Measurements from ENCODE around the gene PDIA2.

PDIA2 gene

DNA sequence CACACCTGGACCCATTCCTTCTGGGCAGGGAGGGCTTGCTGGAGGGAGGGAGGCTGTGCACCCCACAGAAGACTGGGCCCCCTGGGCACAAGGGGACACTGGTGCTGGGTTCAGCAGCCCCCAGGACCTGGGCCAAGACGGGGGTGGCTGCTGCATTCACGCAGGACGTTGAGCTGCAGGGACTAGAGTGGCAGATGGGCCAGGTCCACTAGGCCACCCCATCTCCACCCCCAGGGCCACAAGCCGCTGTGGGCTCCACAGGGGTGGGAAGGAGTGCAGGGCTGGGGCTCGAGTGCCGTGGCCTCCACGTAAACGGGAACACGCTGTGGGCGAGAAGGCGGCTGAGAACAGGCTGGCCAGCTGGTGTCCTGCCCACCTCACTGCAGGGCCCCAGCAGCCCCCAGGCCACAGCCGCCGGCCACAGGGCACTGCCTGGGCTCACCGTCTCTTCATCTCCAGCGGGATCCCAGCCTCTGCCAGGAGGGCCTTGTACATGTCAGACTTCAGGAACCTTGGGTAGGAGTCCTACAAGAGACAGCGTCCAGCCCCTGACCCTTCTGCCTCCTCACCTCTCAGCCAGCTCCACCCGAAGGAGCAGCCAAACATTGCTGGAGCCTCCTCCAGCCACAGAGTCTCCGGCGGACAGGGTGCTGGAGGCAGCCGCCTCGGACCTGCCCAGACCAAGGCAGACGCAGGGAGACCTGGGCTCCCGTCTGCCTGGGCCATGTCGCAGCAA is 13.7 kb upstream of the PDIA2 start:
- no peaks in the 10 kb centered on the region for H3K9me3 ChIP-seq (ENCODE audit: control insufficient read depth in 5 of 5, low read length in 5 of 5)
- no peak overlapping the region for H3K9ac ChIP-seq (ENCODE audit: low read length in 5 of 5)
- H3K27me3 ChIP-seq (ENCODE audit: control insufficient read depth in 5 of 5, insufficient read depth in 4 of 5, low read length in 5 of 5) = peaks cover 0 to 3% (median 0%) of the 10 kb centered on the region in 5 donors
- H3K36me3 ChIP-seq (ENCODE audit: control insufficient read depth in 5 of 5, insufficient read depth in 5 of 5, low read length in 5 of 5) = peaks cover 0 to 15% (median 12%) of the 10 kb centered on the region in 5 donors
- H3K27ac ChIP-seq (ENCODE audit: low read depth, low read length) = no peak overlapping the region
- peaks cover 0 to 34% (median 22%) of the 10 kb centered on the region in 5 donors for H3K4me1 ChIP-seq (ENCODE audit: control insufficient read depth in 5 of 5, insufficient read depth in 5 of 5, low read length in 5 of 5)
- H3K4me3 ChIP-seq (ENCODE audit: low read depth in 1 of 5, low read length in 5 of 5) = no peak overlapping the region

DNA sequence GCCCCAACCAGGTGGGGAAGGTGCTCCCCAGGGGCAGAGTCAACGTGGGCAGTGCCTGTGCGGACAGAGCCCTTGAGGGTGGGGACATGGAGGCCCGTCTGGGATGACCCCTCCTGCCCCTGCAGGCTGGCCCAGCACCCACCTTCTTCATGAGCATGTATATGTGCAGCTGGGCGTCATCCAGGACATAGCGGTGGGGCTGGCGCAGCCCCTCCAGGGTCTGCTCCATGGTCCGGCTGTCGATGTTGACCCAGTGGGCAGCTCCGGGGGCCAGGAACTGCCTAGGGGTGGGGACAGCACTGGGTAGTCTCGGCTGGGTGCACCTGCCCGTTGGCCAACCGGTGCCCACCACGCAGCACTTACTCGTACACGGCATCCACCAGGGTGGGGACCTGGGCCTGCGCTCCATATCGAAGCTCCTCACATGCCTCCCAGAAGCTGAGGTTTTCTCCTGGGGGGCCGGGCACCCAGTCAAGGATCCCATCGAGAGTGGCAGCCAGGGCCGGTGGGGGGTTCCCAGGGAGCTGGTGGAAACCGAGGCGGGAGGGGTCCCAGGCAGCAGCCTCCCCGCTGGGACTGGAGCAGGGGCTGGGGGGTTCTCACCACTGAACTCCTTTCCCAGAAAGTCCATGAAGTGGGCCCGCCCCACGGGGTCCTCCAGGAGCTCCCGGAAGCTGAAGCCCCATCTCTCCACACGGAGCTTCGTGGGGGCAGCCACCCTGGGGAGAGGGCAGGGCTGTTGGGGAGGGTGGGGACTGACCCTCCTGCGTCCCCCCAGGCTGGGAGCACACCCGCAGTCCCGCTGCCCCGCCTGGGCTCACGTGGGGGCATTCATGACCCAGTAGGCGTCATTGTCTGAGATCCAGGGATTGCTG is 12.3 kb upstream of the PDIA2 start:
- no peaks in the 10 kb centered on the region for H3K9me3 ChIP-seq (ENCODE audit: control insufficient read depth in 5 of 5, low read length in 5 of 5)
- H3K9ac ChIP-seq (ENCODE audit: low read length in 5 of 5) = no peak overlapping the region
- H3K4me1 ChIP-seq (ENCODE audit: control insufficient read depth in 5 of 5, insufficient read depth in 5 of 5, low read length in 5 of 5) = peaks cover 0 to 33% (median 19%) of the 10 kb centered on the region in 5 donors
- H3K4me3 ChIP-seq (ENCODE audit: low read depth in 1 of 5, low read length in 5 of 5) = no peak overlapping the region
- peaks cover 0 to 9% (median 0%) of the 10 kb centered on the region in 5 donors for H3K27me3 ChIP-seq (ENCODE audit: control insufficient read depth in 5 of 5, insufficient read depth in 4 of 5, low read length in 5 of 5)
- H3K36me3 ChIP-seq (ENCODE audit: control insufficient read depth in 5 of 5, insufficient read depth in 5 of 5, low read length in 5 of 5) = peaks cover 0 to 2% (median 0%) of the 10 kb centered on the region in 5 donors
- H3K27ac ChIP-seq (ENCODE audit: low read depth, low read length) = no peak overlapping the region

DNA sequence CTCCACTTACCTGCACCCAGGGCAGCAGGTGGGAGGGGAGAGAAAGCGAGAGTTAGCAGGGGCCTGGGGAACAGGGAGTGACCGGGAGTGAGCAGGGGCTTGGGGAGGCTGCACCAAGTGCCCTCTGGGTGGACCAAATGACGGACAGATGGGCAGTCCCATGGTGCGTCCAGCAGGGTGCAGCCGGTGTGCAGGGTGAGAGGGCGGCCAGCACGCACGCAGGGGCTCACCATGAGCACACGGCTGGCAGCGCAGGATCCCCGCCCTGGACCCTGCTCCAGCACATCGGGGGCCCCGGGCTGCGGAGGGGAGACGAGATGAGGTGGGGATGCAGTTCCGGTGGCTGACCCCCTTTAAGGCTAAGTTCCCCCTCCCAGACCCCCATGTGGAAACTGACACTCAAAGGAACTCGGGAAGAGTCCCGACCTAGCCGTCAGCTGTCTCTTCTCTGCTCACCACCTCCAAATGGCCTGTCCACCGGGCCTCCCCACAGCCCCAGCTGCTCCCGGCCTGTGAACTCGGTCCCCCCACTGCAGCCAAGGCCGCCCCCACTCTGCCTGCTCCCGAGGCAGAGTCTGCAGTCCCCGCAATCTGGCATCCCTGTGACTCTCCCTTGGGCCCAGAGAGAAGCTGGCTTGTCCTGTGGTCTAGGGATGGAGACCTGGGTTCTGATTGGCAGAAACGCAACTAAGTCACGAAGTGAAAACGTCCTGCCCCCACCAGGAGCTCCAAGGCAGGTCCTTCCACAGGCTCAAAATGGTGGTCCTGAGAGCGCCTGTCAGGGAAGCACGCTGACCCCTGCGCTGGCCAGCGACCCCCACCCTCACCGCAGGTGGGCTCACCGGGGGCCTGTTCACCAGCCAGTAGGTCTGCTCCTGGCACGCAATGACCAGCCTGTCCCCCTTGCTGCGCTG is 10.1 kb upstream of the PDIA2 start:
- Histone ChIP-seq H3K27ac (ENCODE audit: low read depth, low read length) (no peak overlapping the region), H3K27me3 (ENCODE audit: control insufficient read depth in 5 of 5, insufficient read depth in 4 of 5, low read length in 5 of 5) (peaks cover 0 to 9% (median 0%) of the 10 kb centered on the region in 5 donors), H3K4me1 (ENCODE audit: control insufficient read depth in 5 of 5, insufficient read depth in 5 of 5, low read length in 5 of 5) (peaks cover 0 to 29% (median 19%) of the 10 kb centered on the region in 5 donors), H3K36me3 (ENCODE audit: control insufficient read depth in 5 of 5, insufficient read depth in 5 of 5, low read length in 5 of 5) (no peaks in the 10 kb centered on the region), H3K9ac (ENCODE audit: low read length in 5 of 5) (no peak overlapping the region), H3K4me3 (ENCODE audit: low read depth in 1 of 5, low read length in 5 of 5) (no peak overlapping the region), H3K9me3 (ENCODE audit: control insufficient read depth in 5 of 5, low read length in 5 of 5) (no peaks in the 10 kb centered on the region)

DNA sequence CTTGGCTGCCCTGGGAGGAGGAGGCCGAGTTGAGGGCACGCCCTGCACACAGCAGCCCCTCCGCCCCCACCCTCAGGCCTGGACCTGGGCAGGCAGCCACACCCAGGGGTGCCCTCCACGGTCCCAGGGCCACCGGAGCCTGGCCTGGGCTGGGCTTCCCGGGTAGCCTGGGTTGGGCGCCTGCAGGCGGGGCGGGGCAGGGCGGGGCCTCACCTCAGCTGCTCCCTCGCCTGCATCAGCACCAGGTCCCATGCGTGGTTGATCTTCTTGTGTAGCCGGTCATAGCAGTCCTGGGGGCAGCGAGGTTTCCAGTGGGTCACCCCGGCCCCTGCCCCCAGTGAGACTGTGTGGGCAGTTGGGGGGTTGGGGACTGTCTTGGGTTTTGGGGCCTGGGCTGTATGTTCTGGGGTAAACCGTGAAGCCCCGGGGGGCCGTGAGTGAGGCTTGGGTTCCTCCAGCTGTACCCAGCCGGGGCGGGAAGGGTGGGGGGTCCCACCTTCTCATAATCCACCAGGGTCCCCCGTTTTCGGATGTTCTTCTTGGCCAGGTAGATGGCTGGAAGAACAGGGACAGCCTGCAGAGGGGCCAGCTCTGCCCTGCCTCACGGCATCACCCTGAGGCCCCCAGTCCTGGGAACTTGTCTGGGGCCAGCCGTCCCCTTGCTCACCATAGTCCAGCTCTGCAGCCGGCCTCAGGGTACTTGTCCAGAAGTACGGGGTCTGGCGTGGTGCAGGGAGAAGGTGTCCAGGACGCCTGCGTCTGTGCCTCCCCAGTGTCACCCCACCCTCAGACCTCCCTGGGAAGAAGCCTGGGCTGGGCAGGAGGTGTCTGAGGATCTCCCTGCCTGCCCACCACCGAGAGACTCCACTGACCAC is 9.2 kb upstream of the PDIA2 start:
- H3K9me3 ChIP-seq (ENCODE audit: control insufficient read depth in 5 of 5, low read length in 5 of 5) = no peaks in the 10 kb centered on the region
- H3K36me3 ChIP-seq (ENCODE audit: control insufficient read depth in 5 of 5, insufficient read depth in 5 of 5, low read length in 5 of 5) = no peaks in the 10 kb centered on the region
- no peak overlapping the region for H3K9ac ChIP-seq (ENCODE audit: low read length in 5 of 5)
- H3K4me1 ChIP-seq (ENCODE audit: control insufficient read depth in 5 of 5, insufficient read depth in 5 of 5, low read length in 5 of 5) = peaks cover 0 to 22% (median 19%) of the 10 kb centered on the region in 5 donors
- no peak overlapping the region for H3K4me3 ChIP-seq (ENCODE audit: low read depth in 1 of 5, low read length in 5 of 5)
- H3K27ac ChIP-seq (ENCODE audit: low read depth, low read length) = no peak overlapping the region
- peaks cover 0 to 9% (median 0%) of the 10 kb centered on the region in 5 donors for H3K27me3 ChIP-seq (ENCODE audit: control insufficient read depth in 5 of 5, insufficient read depth in 4 of 5, low read length in 5 of 5)

DNA sequence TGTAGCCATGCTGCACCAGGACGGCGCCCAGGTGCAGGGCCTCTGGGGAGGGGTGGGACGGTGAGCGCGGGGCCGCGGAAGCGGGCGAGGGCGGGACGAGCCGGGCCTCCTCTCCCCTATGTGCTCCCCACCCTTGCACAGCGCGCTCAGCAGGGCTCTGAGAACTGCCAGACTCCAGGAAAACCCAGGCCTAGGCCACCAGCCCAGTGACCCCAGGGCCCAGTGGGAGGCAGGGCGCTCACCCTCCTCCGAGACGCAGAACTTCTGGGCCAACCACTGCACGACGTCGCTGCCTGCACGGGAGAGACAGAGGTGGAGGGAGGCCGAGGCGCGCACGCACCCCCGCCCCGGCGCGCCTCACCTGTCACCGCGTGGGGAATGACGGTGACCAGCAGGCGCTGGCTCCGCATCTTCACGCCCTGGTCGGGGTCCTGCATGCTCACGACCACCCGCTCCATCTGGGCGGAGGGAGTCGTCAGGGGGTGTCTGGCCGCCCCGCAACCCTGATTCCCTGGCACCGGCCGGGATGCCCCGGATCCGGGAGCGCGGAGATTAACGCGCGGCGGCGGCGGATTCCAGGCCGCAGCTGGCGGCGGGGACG is 7.8 kb upstream of the PDIA2 start:
- peaks cover 0 to 25% (median 22%) of the 10 kb centered on the region in 5 donors for H3K4me1 ChIP-seq (ENCODE audit: control insufficient read depth in 5 of 5, insufficient read depth in 5 of 5, low read length in 5 of 5)
- H3K27ac ChIP-seq (ENCODE audit: low read depth, low read length) = no peak overlapping the region
- H3K9ac ChIP-seq (ENCODE audit: low read length in 5 of 5) = peak overlapping the region in 2 of 5 donors; percentile 20 to 60
- H3K36me3 ChIP-seq (ENCODE audit: control insufficient read depth in 5 of 5, insufficient read depth in 5 of 5, low read length in 5 of 5) = no peaks in the 10 kb centered on the region
- peak overlapping the region in 4 of 5 donors; percentile 50 to 66 (median 63) for H3K4me3 ChIP-seq (ENCODE audit: low read depth in 1 of 5, low read length in 5 of 5)
- no peaks in the 10 kb centered on the region for H3K9me3 ChIP-seq (ENCODE audit: control insufficient read depth in 5 of 5, low read length in 5 of 5)
- peaks cover 0 to 9% (median 0%) of the 10 kb centered on the region in 5 donors for H3K27me3 ChIP-seq (ENCODE audit: control insufficient read depth in 5 of 5, insufficient read depth in 4 of 5, low read length in 5 of 5)

DNA sequence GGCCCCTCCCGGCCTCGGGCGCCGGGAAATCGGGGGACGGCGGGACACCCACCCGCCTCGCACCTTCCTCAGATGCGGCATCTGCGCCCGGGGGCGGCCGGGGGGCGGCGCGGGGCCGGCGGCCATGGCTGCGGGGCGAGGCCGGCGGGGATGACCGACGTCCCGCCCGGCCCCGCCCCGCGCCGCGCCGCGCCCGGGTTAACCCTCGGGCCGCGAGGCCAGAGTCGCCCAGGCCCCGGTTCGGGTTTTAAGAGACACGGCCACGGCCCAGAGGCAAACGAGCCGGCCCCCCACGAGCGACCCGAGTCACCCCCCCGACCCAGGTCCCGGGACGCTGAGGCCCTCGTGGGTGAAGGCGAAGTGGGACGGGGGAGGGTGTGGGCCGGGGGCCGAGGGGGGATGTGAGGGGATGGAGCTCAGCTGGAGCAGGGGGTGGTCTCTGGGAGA is 7.2 kb upstream of the PDIA2 start, which contains the start of gene RGS11:
RGS11 (minus strand) TSS at position 159 of the 447 bp plus-strand sequence; CDS start at position 126, 33 bp downstream.
- Histone ChIP-seq H3K9ac (ENCODE audit: low read length in 5 of 5) (peak within 1 kb of the TSS in 3 of 5 donors; percentile 26 to 60 (median 51)), H3K27me3 (ENCODE audit: control insufficient read depth in 5 of 5, insufficient read depth in 4 of 5, low read length in 5 of 5) (peaks cover 0 to 9% (median 0%) of the 10 kb centered on the region in 5 donors), H3K4me3 (ENCODE audit: low read depth in 1 of 5, low read length in 5 of 5) (peak within 1 kb of the TSS in 4 of 5 donors; percentile 50 to 66 (median 63)), H3K9me3 (ENCODE audit: control insufficient read depth in 5 of 5, low read length in 5 of 5) (no peaks in the 10 kb centered on the region), H3K4me1 (ENCODE audit: control insufficient read depth in 5 of 5, insufficient read depth in 5 of 5, low read length in 5 of 5) (peaks cover 0 to 28% (median 25%) of the 10 kb centered on the region in 5 donors), H3K36me3 (ENCODE audit: control insufficient read depth in 5 of 5, insufficient read depth in 5 of 5, low read length in 5 of 5) (no peaks in the 10 kb centered on the region), H3K27ac (ENCODE audit: low read depth, low read length) (no peak within 1 kb of the TSS)

DNA sequence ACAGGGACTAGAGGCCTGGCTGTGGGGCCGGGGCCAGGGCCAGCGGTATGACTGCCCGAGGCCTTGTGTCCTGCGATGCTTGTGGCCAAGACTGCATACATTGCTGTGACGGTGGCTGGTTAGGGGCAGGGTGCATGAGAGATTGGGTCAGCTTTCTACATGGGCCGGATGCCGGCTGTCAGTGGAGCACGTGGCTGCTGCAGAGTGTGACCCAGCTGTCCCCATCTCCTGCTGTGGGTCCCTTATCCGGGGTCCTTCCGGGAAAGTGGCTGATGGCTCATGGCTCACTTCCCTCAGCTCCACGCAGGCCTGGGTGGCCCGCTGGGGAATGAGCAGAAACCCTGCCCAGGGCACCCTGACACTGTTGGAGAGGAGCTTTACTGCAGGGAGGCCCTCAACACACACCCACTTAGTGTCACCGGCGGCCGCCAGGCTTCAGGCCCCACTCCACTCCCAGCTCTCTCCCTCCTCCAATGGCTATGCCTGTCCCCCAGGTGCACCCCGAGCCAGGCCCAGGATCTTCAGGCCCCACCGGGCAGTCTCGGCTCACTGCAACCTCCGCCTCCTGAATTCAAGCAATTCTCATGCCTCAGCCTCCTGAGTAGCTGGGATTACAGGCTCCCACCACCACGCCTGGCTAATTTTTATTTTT is 6.4 kb upstream of the PDIA2 start:
- Histone ChIP-seq H3K9me3 (ENCODE audit: control insufficient read depth in 5 of 5, low read length in 5 of 5) (no peaks in the 10 kb centered on the region), H3K36me3 (ENCODE audit: control insufficient read depth in 5 of 5, insufficient read depth in 5 of 5, low read length in 5 of 5) (no peaks in the 10 kb centered on the region), H3K4me3 (ENCODE audit: low read depth in 1 of 5, low read length in 5 of 5) (peak overlapping the region in 2 of 5 donors; percentile 28 to 34), H3K27me3 (ENCODE audit: control insufficient read depth in 5 of 5, insufficient read depth in 4 of 5, low read length in 5 of 5) (peaks cover 0 to 11% (median 3%) of the 10 kb centered on the region in 5 donors), H3K4me1 (ENCODE audit: control insufficient read depth in 5 of 5, insufficient read depth in 5 of 5, low read length in 5 of 5) (peaks cover 0 to 35% (median 33%) of the 10 kb centered on the region in 5 donors), H3K27ac (ENCODE audit: low read depth, low read length) (no peak overlapping the region), H3K9ac (ENCODE audit: low read length in 5 of 5) (peak overlapping the region in 3 of 5 donors; percentile 17 to 51 (median 26))

DNA sequence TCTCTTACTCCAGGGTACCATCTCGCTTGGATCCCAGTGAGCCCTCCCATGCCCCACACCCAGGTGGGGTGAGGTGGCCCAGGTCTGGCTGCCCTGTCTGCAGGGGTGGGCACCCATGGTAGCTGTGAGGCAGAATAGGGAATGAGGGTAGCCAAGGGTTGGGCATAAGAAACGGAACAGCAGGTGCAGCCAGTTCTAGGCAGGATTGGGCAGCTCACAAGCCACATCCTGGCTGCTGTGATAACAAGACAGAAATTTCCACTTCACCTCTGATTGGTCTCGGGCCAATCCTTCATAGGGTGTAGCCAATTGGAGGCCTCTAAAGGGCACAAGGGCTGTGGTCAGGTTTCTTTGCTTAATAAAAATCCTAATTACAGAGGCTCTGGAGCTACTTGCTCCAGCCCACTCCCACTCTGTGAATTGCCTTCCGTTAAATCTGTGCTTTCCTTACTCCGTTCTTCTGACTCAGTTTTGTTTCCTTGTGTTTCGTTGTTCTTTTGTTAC is 4.0 kb upstream of the PDIA2 start:
- peaks cover 0 to 13% (median 3%) of the 10 kb centered on the region in 5 donors for H3K27me3 ChIP-seq (ENCODE audit: control insufficient read depth in 5 of 5, insufficient read depth in 4 of 5, low read length in 5 of 5)
- H3K4me3 ChIP-seq (ENCODE audit: low read depth in 1 of 5, low read length in 5 of 5) = no peak overlapping the region
- H3K4me1 ChIP-seq (ENCODE audit: control insufficient read depth in 5 of 5, insufficient read depth in 5 of 5, low read length in 5 of 5) = peaks cover 0 to 37% (median 34%) of the 10 kb centered on the region in 5 donors
- H3K36me3 ChIP-seq (ENCODE audit: control insufficient read depth in 5 of 5, insufficient read depth in 5 of 5, low read length in 5 of 5) = no peaks in the 10 kb centered on the region
- no peak overlapping the region for H3K27ac ChIP-seq (ENCODE audit: low read depth, low read length)
- no peaks in the 10 kb centered on the region for H3K9me3 ChIP-seq (ENCODE audit: control insufficient read depth in 5 of 5, low read length in 5 of 5)
- no peak overlapping the region for H3K9ac ChIP-seq (ENCODE audit: low read length in 5 of 5)

Data from subcutaneous abdominal adipose tissue (tissue), 5 donors.